Measurements from ENCODE around the gene RIC8A.
"Not testable (repeated sequence)": the region's sequence is repeated elsewhere in the genome, so short reads cannot be mapped to it uniquely, and the experiment has no call there.

RIC8A gene

GRCh38 chr11:220641-221215, 13.2 kb downstream of the RIC8A start:
- DNase-seq, result not testable (repeated sequence)

GRCh38 chr11:221539-221938, 14.0 kb downstream of the RIC8A start:
- peak in 1 of 2 donors; percentile 10 for DNase-seq

- DNase-seq, result no peak
These were observed 14.7 kb downstream of the RIC8A start for GRCh38 chr11:221998-222789.

GRCh38 chr11:223026-223789, 15.7 kb downstream of the RIC8A start:
- DNase-seq, result no peak

GRCh38 chr11:223884-224283, 16.4 kb downstream of the RIC8A start:
- DNase-seq, result no peak

GRCh38 chr11:224424-224823, 16.9 kb downstream of the RIC8A start:
- no peak for DNase-seq

- no peak for DNase-seq
These were observed 18.4 kb downstream of the RIC8A start for GRCh38 chr11:225734-226453.

GRCh38 chr11:227824-228379, 20.4 kb downstream of the RIC8A start:
- DNase-seq, result no peak

- DNase-seq, result no peak
These were observed 22.9 kb downstream of the RIC8A start for GRCh38 chr11:230431-230830.

GRCh38 chr11:232783-233565, 25.5 kb downstream of the RIC8A start:
- DNase-seq, result no peak

- no peak for DNase-seq
These were observed 27.7 kb downstream of the RIC8A start for GRCh38 chr11:235180-235579.

- DNase-seq, result no peak
These were observed 28.1 kb downstream of the RIC8A start for GRCh38 chr11:235609-235996.

- peak; percentile 72 to 75 for DNase-seq
These were observed 28.7 kb downstream of the RIC8A start, which contains the start of gene SIRT3 for GRCh38 chr11:235997-236773. Gene SIRT3 (minus strand): TSS chr11:236342. CDS start chr11:236328, 14 bp downstream.

GRCh38 chr11:236774-237767, 29.6 kb downstream of the RIC8A start, which contains the start of gene PSMD13:
Gene PSMD13 (plus strand): TSS chr11:236976. CDS start chr11:237050, 74 bp downstream.
- peak; percentile 71 to 80 for DNase-seq

GRCh38 chr11:238346-238745, 30.8 kb downstream of the RIC8A start:
- DNase-seq, result not testable (repeated sequence)

- no peak for DNase-seq
These were observed 32.8 kb downstream of the RIC8A start for GRCh38 chr11:240315-240714.

GRCh38 chr11:241634-242033, 34.1 kb downstream of the RIC8A start:
- DNase-seq, result no peak

GRCh38 chr11:244376-244775, 36.9 kb downstream of the RIC8A start:
- no peak for DNase-seq

GRCh38 chr11:249062-249461, 41.6 kb downstream of the RIC8A start:
- DNase-seq, result no peak

- DNase-seq, result no peak
These were observed 42.8 kb downstream of the RIC8A start for GRCh38 chr11:250274-250673.

Data from hippocampal formation (tissue), 2 donors.